Measurements from ENCODE around the gene HDAC4.

The HDAC4 gene

GRCh38 chr2:239407112-239407511 is 6.3 kb upstream of the HDAC4 start:
- H3K27ac ChIP-seq (ENCODE audit: insufficient read depth, low read depth, low read length, poor library complexity, severe bottlenecking): no peak overlapping the region
- H3K27me3 ChIP-seq (ENCODE audit: control insufficient read depth, insufficient read depth, low read length, poor library complexity, severe bottlenecking): no peaks in the 10 kb centered on the region
- no peak overlapping the region for H3K4me3 ChIP-seq (ENCODE audit: insufficient read depth, low read depth, low read length)
- no peaks in the 10 kb centered on the region for H3K4me1 ChIP-seq (ENCODE audit: control insufficient read depth, insufficient read depth, low read length)
- no peaks in the 10 kb centered on the region for H3K36me3 ChIP-seq (ENCODE audit: control insufficient read depth, insufficient read depth, low read length)
- H3K9me3 ChIP-seq (ENCODE audit: control insufficient read depth, low read length): no peaks in the 10 kb centered on the region
- WGBS, 2 experiments: 88 to 89% methylated on average over 13 of the region's 13 CpGs

DNA sequence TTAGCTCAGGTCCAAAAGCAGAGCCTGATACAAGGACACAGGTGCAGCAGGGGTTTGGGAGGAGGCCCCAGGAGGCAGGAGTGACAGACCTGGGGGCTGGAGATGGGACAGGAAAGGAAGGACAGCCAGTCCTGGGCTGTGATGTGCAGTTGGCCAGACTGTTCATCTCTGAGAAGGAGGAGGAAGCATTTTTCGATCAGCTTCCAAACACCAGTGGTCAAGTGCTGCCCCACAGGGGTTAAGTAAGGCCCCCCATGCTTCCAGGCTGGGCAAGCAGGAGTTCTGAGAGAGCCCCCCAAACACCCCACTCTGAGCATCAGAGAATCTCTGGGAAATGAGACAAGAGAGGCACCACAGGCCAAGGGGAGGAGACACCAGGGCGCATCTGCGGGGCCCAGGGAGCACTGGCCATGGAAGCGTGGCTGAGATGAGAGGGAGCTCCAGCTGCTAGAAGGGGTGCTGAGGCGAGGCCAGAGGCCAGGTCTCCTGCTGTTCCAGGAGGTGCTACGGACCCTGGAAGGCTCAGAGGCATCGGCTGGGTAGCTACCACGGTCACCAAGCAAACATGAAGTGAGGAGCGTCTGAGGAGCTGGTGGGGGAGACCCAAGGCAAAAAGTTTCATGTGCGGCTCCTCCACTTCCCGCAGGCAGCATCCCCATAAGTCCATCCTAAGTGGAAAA is 5.6 kb upstream of the HDAC4 start:
- no peaks in the 10 kb centered on the region for H3K27me3 ChIP-seq (ENCODE audit: control insufficient read depth, insufficient read depth, low read length, poor library complexity, severe bottlenecking)
- H3K4me1 ChIP-seq (ENCODE audit: control insufficient read depth, insufficient read depth, low read length): no peaks in the 10 kb centered on the region
- H3K9me3 ChIP-seq (ENCODE audit: control insufficient read depth, low read length): no peaks in the 10 kb centered on the region
- no peak overlapping the region for H3K4me3 ChIP-seq (ENCODE audit: insufficient read depth, low read depth, low read length)
- H3K27ac ChIP-seq (ENCODE audit: insufficient read depth, low read depth, low read length, poor library complexity, severe bottlenecking): no peak overlapping the region
- 95 to 96% methylated on average over 11 of the region's 11 CpGs for WGBS, 2 experiments
- no peaks in the 10 kb centered on the region for H3K36me3 ChIP-seq (ENCODE audit: control insufficient read depth, insufficient read depth, low read length)

- Histone ChIP-seq H3K4me1 (ENCODE audit: control insufficient read depth, insufficient read depth, low read length) (no peaks in the 10 kb centered on the region), H3K4me3 (ENCODE audit: insufficient read depth, low read depth, low read length) (no peak overlapping the region), H3K36me3 (ENCODE audit: control insufficient read depth, insufficient read depth, low read length) (no peaks in the 10 kb centered on the region), H3K27me3 (ENCODE audit: control insufficient read depth, insufficient read depth, low read length, poor library complexity, severe bottlenecking) (no peaks in the 10 kb centered on the region), H3K9me3 (ENCODE audit: control insufficient read depth, low read length) (no peaks in the 10 kb centered on the region), H3K27ac (ENCODE audit: insufficient read depth, low read depth, low read length, poor library complexity, severe bottlenecking) (no peak overlapping the region)
- WGBS, 2 experiments: 92 to 93% methylated on average over 6 of the region's 6 CpGs
Measured at GRCh38 chr2:239405071-239405470, 4.3 kb upstream of the HDAC4 start.

- Histone ChIP-seq H3K27ac (ENCODE audit: insufficient read depth, low read depth, low read length, poor library complexity, severe bottlenecking) (no peak overlapping the region), H3K4me3 (ENCODE audit: insufficient read depth, low read depth, low read length) (no peak overlapping the region), H3K4me1 (ENCODE audit: control insufficient read depth, insufficient read depth, low read length) (peaks cover 15% of the 10 kb centered on the region), H3K9me3 (ENCODE audit: control insufficient read depth, low read length) (no peaks in the 10 kb centered on the region), H3K36me3 (ENCODE audit: control insufficient read depth, insufficient read depth, low read length) (no peaks in the 10 kb centered on the region), H3K27me3 (ENCODE audit: control insufficient read depth, insufficient read depth, low read length, poor library complexity, severe bottlenecking) (no peaks in the 10 kb centered on the region)
- 94 to 98% methylated on average over 11 of the region's 11 CpGs for whole genome bisulfite sequencing, 2 experiments
Measured at GRCh38 chr2:239402666-239403065, 1.8 kb upstream of the HDAC4 start.

DNA sequence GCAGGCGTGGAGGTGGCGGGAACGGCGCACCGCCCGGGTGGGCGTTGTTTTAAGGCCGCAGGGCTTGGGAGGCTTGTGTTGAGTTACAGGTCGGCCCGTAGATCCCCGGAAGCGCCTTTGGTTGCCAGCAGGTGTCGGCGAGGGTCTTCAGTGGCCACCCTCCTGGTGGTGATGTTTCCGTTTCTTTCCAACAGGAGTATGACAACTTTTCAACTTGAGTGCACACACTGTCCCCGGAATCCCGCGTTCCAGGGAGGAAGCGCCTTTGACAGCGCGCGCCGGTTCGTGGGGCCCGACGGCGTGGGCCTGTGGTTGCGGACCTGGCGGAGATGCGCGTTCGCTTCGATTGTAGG is 1.0 kb upstream of the HDAC4 start:
- H3K4me1 ChIP-seq (ENCODE audit: control insufficient read depth, insufficient read depth, low read length): peaks cover 15% of the 10 kb centered on the region
- H3K36me3 ChIP-seq (ENCODE audit: control insufficient read depth, insufficient read depth, low read length): no peaks in the 10 kb centered on the region
- peak overlapping the region; percentile 63 for H3K4me3 ChIP-seq (ENCODE audit: insufficient read depth, low read depth, low read length)
- no peaks in the 10 kb centered on the region for H3K9me3 ChIP-seq (ENCODE audit: control insufficient read depth, low read length)
- peak overlapping the region; percentile 96 for H3K27ac ChIP-seq (ENCODE audit: insufficient read depth, low read depth, low read length, poor library complexity, severe bottlenecking)
- H3K27me3 ChIP-seq (ENCODE audit: control insufficient read depth, insufficient read depth, low read length, poor library complexity, severe bottlenecking): no peaks in the 10 kb centered on the region
- 8 to 9% methylated on average over 33 of the region's 33 CpGs for WGBS, 2 experiments

GRCh38 chr2:239401067-239401880 is 454 bp upstream of the HDAC4 start:
- Histone ChIP-seq H3K9me3 (ENCODE audit: control insufficient read depth, low read length) (no peaks in the 10 kb centered on the region), H3K27me3 (ENCODE audit: control insufficient read depth, insufficient read depth, low read length, poor library complexity, severe bottlenecking) (no peaks in the 10 kb centered on the region), H3K36me3 (ENCODE audit: control insufficient read depth, insufficient read depth, low read length) (no peaks in the 10 kb centered on the region), H3K27ac (ENCODE audit: insufficient read depth, low read depth, low read length, poor library complexity, severe bottlenecking) (peak overlapping the region; percentile 96), H3K4me3 (ENCODE audit: insufficient read depth, low read depth, low read length) (peak overlapping the region; percentile 63), H3K4me1 (ENCODE audit: control insufficient read depth, insufficient read depth, low read length) (peaks cover 15% of the 10 kb centered on the region)
- 0% methylated on average over 90 of the region's 90 CpGs for WGBS, 2 experiments

GRCh38 chr2:239399921-239400595 is 762 bp downstream of the HDAC4 start:
- no peaks in the 10 kb centered on the region for H3K27me3 ChIP-seq (ENCODE audit: control insufficient read depth, insufficient read depth, low read length, poor library complexity, severe bottlenecking)
- H3K9me3 ChIP-seq (ENCODE audit: control insufficient read depth, low read length): no peaks in the 10 kb centered on the region
- H3K36me3 ChIP-seq (ENCODE audit: control insufficient read depth, insufficient read depth, low read length): no peaks in the 10 kb centered on the region
- WGBS, 2 experiments: 0 to 1% methylated on average over 87 of the region's 87 CpGs
- peak overlapping the region; percentile 56 for H3K4me3 ChIP-seq (ENCODE audit: insufficient read depth, low read depth, low read length)
- no peak overlapping the region for H3K27ac ChIP-seq (ENCODE audit: insufficient read depth, low read depth, low read length, poor library complexity, severe bottlenecking)
- H3K4me1 ChIP-seq (ENCODE audit: control insufficient read depth, insufficient read depth, low read length): peaks cover 15% of the 10 kb centered on the region

GRCh38 chr2:239399433-239399920 is 1.3 kb downstream of the HDAC4 start:
- no peaks in the 10 kb centered on the region for H3K27me3 ChIP-seq (ENCODE audit: control insufficient read depth, insufficient read depth, low read length, poor library complexity, severe bottlenecking)
- H3K36me3 ChIP-seq (ENCODE audit: control insufficient read depth, insufficient read depth, low read length): no peaks in the 10 kb centered on the region
- H3K27ac ChIP-seq (ENCODE audit: insufficient read depth, low read depth, low read length, poor library complexity, severe bottlenecking): peak overlapping the region; percentile 11
- no peaks in the 10 kb centered on the region for H3K9me3 ChIP-seq (ENCODE audit: control insufficient read depth, low read length)
- WGBS, 2 experiments: 14 to 22% methylated on average over 8 of the region's 8 CpGs
- H3K4me3 ChIP-seq (ENCODE audit: insufficient read depth, low read depth, low read length): peak overlapping the region; percentile 56
- H3K4me1 ChIP-seq (ENCODE audit: control insufficient read depth, insufficient read depth, low read length): peaks cover 15% of the 10 kb centered on the region

GRCh38 chr2:239398521-239398921 is 2.3 kb downstream of the HDAC4 start:
- Histone ChIP-seq H3K4me1 (ENCODE audit: control insufficient read depth, insufficient read depth, low read length) (peaks cover 15% of the 10 kb centered on the region), H3K27ac (ENCODE audit: insufficient read depth, low read depth, low read length, poor library complexity, severe bottlenecking) (no peak overlapping the region), H3K4me3 (ENCODE audit: insufficient read depth, low read depth, low read length) (peak overlapping the region; percentile 56), H3K36me3 (ENCODE audit: control insufficient read depth, insufficient read depth, low read length) (no peaks in the 10 kb centered on the region), H3K27me3 (ENCODE audit: control insufficient read depth, insufficient read depth, low read length, poor library complexity, severe bottlenecking) (no peaks in the 10 kb centered on the region), H3K9me3 (ENCODE audit: control insufficient read depth, low read length) (no peaks in the 10 kb centered on the region)
- WGBS, 2 experiments: 66 to 71% methylated on average over 10 of the region's 10 CpGs

DNA sequence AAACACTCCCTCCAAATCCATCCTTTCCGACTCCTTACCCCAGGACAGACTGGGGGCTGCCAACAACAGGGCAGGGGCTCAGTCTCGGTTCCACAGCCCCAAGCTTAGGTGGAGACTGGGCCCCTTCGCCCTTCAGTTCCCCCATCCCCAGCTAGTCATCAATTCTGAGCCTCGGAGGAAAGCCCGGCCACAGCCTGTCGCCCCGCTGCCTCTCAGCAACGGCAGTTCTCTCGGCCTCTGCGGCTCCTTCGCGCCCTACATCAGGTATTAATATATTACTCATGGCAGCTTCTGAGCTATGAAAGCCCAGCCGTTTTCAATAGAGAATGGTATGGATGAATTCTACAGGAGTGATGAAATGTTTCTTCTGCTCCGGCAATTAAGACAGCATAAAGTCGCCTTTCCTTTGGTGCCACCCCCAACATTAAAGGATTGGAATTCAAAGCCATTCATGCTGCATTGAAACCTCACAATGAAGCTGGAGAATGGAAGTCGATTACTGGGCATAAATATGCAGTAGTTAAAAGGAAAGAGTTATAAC is 2.8 kb downstream of the HDAC4 start:
- WGBS, 2 experiments: 86 to 88% methylated on average over 16 of the region's 16 CpGs
- Histone ChIP-seq H3K27ac (ENCODE audit: insufficient read depth, low read depth, low read length, poor library complexity, severe bottlenecking) (no peak overlapping the region), H3K4me3 (ENCODE audit: insufficient read depth, low read depth, low read length) (no peak overlapping the region), H3K4me1 (ENCODE audit: control insufficient read depth, insufficient read depth, low read length) (peaks cover 15% of the 10 kb centered on the region), H3K27me3 (ENCODE audit: control insufficient read depth, insufficient read depth, low read length, poor library complexity, severe bottlenecking) (no peaks in the 10 kb centered on the region), H3K9me3 (ENCODE audit: control insufficient read depth, low read length) (no peaks in the 10 kb centered on the region), H3K36me3 (ENCODE audit: control insufficient read depth, insufficient read depth, low read length) (no peaks in the 10 kb centered on the region)
